Esophagus (tissue), 2 donors: ENCODE results near the gene ELN. TPM values are rescaled to one million over a fixed set of nuclear protein-coding genes. Genes with fewer than 3 reads are reported as not detected.
"Not testable (repeated sequence)": the region's sequence is repeated elsewhere in the genome, so short reads cannot be mapped to it uniquely, and the experiment has no call there.

ENCODE experiments used
- H3K27ac ChIP-seq, 2 donors: one replicate each; pipeline ENCODE4 v1.5.1; 2013; ENCODE audit warnings: low read depth in 2 of 2, mild to moderate bottlenecking in 2 of 2, inconsistent platforms in 1 of 2, low read length in 1 of 2, moderate library complexity in 1 of 2
- H3K27me3 ChIP-seq, 2 donors: one replicate each; pipeline ENCODE4 v1.6.1; 2013; ENCODE audit warnings: low read length in 2 of 2, control low read depth in 1 of 2, mild to moderate bottlenecking in 1 of 2; ENCODE audit not compliant: insufficient read depth in 2 of 2, control insufficient read depth in 1 of 2
- H3K36me3 ChIP-seq, 2 donors: one replicate each; pipeline ENCODE4 v1.6.1; 2013; ENCODE audit warnings: low read length in 1 of 2; ENCODE audit not compliant: control insufficient read depth in 2 of 2, insufficient read depth in 2 of 2
- H3K4me1 ChIP-seq, 2 donors: one replicate each; pipeline ENCODE4 v1.6.1; 2013; ENCODE audit warnings: low read length in 1 of 2; ENCODE audit not compliant: control insufficient read depth in 2 of 2, insufficient read depth in 2 of 2
- H3K4me3 ChIP-seq, 2 donors: one replicate each; pipeline ENCODE4 v1.5.1; 2013; ENCODE audit warnings: low read length in 2 of 2, mild to moderate bottlenecking in 2 of 2, low read depth in 1 of 2, moderate library complexity in 1 of 2
- H3K9me3 ChIP-seq, 2 donors: one replicate each; pipeline ENCODE4 v1.6.1; 2013; ENCODE audit warnings: mild to moderate bottlenecking in 2 of 2, low read depth in 1 of 2, low read length in 1 of 2, moderate library complexity in 1 of 2; ENCODE audit not compliant: control insufficient read depth in 2 of 2, insufficient read depth in 1 of 2
- WGBS, 2 donors: extraction: QIAGEN DNeasy Blood & Tissue Kit; methylation state at CpG; one replicate each; pipeline ENCODE4 v1.1.7; 2013; 5-methylcytosine and 5-hydroxymethylcytosine counted together
- polyA plus RNA-seq, 2 donors: library from polyadenylated mRNA; stranded (reverse); fragments of 200-250 nt; gene quantifications; one replicate each; pipeline ENCODE4 v1.2.3, GENCODE V29; 2013
- donor health status: healthy with polysubstance abuse.
- donor health status: Bipolar disorder and iron deficiency.

ELN gene
- polyA plus RNA-seq, 2 donors, result 12.6 to 25.7 TPM

DNA sequence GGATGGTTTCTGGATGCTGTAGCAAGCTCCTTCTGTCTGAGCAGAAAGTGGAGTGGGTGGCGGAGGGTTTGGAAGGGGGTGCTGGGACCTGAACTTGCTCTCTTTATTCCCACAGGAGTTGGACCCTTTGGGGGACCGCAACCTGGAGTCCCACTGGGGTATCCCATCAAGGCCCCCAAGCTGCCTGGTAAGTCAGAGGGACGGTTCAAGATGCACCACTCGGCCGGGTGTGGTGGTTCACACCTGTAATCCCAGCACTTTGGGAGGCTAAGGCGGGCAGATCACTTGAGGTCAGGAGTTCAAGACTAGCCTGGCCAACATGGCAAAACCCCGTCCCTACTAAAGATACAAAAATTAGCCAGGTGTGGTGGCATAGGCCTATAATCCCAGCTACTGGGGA, 18.6 kb downstream of the ELN start:
- not testable (repeated sequence) for H3K4me3 ChIP-seq, H3K27ac ChIP-seq, H3K27me3 ChIP-seq, H3K9me3 ChIP-seq
- 92 to 95% methylated on average over 7 of the region's 7 CpGs for WGBS, 2 donors
- Histone ChIP-seq H3K36me3 (peaks cover 7 to 22% of the 10 kb centered on the region in 2 donors), H3K4me1 (peaks cover 8 to 13% of the 10 kb centered on the region in 2 donors)

DNA sequence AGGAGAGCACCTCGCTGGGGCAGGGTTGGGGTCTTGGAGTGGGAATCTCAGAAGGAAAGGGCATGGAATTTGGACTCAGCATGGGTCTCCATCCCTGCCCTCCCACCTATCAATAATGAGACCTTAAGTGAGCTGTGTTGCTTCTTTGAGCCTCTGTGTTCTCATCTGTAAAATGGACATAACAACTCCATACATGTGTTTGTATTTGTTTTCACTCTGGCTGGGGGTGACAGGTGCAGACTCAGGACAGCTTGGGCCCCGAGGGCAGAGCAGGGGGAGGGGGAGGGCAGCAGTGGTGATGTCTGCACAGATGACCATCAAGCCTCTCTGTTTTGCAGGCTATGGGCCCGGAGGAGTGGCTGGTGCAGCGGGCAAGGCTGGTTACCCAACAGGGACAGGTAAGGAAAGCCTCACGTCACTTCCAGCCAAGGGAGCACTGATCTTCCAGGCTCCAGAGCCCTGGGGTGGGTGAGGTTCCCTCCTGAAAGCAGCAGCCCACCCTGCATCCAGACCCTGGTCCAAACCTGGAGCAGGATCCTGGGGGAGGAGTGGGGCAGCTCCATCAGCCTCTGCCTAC, 19.9 kb downstream of the ELN start:
- Histone ChIP-seq H3K27me3 (no peaks in the 10 kb centered on the region), H3K27ac (no peak overlapping the region), H3K4me1 (peaks cover 6 to 10% of the 10 kb centered on the region in 2 donors), H3K36me3 (peaks cover 7 to 22% of the 10 kb centered on the region in 2 donors), H3K9me3 (no peaks in the 10 kb centered on the region), H3K4me3 (no peak overlapping the region)
- WGBS, 2 donors, result 80 to 88% methylated on average over 5 of the region's 5 CpGs

DNA sequence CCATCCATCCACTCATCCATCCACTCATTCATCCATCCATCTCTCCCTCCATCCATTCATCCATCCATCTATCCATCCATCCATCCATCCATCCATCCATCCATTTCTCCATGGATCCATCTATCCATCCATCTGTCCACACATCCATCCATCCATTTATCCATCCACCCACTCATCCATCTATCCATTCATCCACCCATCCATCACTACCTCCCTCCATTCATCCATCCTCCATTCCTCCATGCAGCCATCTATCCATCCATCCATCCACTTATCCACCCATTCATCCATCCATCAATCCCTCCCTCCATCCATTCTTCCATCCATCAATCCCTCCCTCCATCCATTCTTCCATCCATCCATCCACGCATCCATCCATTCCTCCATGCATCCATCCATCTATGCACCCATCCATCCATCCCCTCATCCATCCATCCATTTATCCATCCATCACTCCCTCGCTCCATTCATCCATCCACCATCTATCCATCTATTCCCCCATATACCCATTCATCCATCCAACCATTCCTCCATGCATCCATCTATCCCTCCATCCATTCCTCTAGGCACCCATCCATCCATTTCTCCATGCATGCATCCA, 21.1 kb downstream of the ELN start:
- no peak overlapping the region for H3K27ac ChIP-seq
- 98% methylated on average over 2 of the region's 2 CpGs for WGBS, 2 donors
- H3K36me3 ChIP-seq, result peaks cover 7 to 22% of the 10 kb centered on the region in 2 donors
- peaks cover 2 to 3% of the 10 kb centered on the region in 2 donors for H3K4me1 ChIP-seq
- no peak overlapping the region for H3K4me3 ChIP-seq
- no peaks in the 10 kb centered on the region for H3K27me3 ChIP-seq
- H3K9me3 ChIP-seq, result no peaks in the 10 kb centered on the region

DNA sequence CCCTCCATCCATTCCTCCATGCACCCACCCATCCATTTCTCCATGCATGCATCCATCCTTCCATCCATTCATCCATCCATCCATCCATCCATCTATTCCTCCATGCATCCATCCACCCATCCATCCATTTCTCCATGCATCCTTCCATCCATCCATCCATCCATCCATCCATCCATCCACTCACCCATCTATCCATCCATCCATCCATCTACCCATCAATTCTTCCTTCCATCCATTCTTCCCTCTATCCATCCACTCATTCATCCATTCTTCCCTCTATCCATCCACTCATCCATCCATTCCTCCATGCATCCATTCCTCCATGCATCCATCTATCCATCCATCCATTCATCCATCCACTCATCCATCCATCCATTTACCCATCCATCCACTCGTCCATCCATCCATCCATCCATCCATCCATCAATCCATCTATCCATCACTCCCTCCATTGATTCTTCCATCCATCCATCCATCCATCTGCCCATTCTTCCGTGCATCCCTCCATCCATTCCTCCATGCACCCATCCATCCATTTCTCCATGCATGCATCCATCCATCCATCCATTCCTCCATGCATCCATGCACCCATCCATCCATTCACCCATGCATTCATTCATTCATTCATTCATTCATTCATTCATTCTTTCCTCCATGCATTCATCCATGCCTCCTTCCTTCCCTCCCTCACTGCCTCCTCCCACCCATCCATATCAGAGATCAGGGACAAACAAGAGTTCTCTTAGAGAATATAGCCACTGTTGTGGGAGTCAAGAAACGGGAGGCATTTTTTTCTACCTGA, 22.2 kb downstream of the ELN start:
- Histone ChIP-seq H3K27me3 (no peaks in the 10 kb centered on the region), H3K27ac (no peak overlapping the region), H3K36me3 (peaks cover 7 to 23% of the 10 kb centered on the region in 2 donors), H3K4me3 (no peak overlapping the region), H3K4me1 (no peaks in the 10 kb centered on the region), H3K9me3 (no peaks in the 10 kb centered on the region)
- 76 to 92% methylated on average over 3 of the region's 3 CpGs for WGBS, 2 donors

DNA sequence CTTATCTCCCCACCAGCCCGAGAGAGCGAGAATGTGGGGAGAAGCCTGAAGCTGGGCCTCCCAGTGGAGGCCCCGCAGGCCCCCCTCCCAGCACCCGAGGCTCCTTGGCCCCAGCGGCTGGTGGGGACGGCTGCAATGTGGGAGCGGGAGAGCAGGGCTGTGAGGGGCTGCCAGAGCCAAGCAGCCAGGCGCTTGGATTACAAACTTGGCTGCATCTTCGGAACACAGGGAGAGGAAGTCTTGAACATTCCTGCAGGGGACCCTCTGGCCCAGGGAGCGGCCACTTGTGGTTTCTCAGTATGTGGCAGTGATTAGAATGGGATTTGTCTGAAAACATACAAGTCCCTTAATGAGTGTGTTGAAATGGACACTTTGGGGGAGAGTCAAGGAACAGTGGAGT, 23.2 kb downstream of the ELN start:
- Histone ChIP-seq H3K4me1 (no peaks in the 10 kb centered on the region), H3K4me3 (no peak overlapping the region), H3K27ac (no peak overlapping the region), H3K36me3 (peaks cover 7 to 23% of the 10 kb centered on the region in 2 donors), H3K27me3 (no peaks in the 10 kb centered on the region), H3K9me3 (no peaks in the 10 kb centered on the region)
- 64 to 75% methylated on average over 10 of the region's 10 CpGs for WGBS, 2 donors

GRCh38 chr7:74051629-74052410, 23.8 kb downstream of the ELN start:
- H3K9me3 ChIP-seq, result no peaks in the 10 kb centered on the region
- no peaks in the 10 kb centered on the region for H3K27me3 ChIP-seq
- peaks cover 7 to 22% of the 10 kb centered on the region in 2 donors for H3K36me3 ChIP-seq
- no peaks in the 10 kb centered on the region for H3K4me1 ChIP-seq
- H3K27ac ChIP-seq, result no peak overlapping the region
- no peak overlapping the region for H3K4me3 ChIP-seq
- WGBS, 2 donors, result 59 to 65% methylated on average over 15 to 16 of the region's 16 CpGs

- H3K36me3 ChIP-seq, result peaks cover 6 to 18% of the 10 kb centered on the region in 2 donors
- no peaks in the 10 kb centered on the region for H3K4me1 ChIP-seq
- no peak overlapping the region for H3K27ac ChIP-seq
- no peaks in the 10 kb centered on the region for H3K27me3 ChIP-seq
- H3K4me3 ChIP-seq, result no peak overlapping the region
- no peaks in the 10 kb centered on the region for H3K9me3 ChIP-seq
- 70 to 80% methylated on average over 1 of the region's 1 CpG for WGBS, 2 donors
Observed at GRCh38 chr7:74052628-74053027, 24.7 kb downstream of the ELN start.

DNA sequence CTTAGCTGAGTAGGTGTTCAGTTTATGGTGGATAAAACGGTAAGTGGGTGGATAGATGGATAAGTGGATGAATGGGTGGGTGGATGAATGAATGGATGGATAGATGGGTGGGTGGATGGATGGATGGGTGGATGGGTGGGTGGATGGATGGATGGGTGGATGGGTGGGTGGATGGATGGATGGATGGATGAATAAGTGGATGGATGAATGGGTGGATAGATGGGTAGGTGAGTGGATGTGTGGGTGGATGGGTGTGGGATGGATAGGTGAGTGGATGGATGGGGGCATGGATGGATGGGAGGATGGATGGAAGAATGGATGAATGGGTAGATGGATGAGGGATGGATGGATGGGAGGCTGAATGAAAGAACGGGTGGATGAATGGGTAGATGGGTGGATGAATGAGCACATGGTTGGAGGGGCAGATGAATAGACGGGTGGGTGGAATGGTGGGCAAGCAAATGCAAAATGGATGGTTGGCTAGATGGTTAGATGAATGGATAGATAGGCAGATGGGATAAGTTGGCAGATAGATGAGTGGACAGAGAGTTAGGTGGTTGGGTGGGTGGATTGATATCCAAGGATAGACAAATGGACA, 25.7 kb downstream of the ELN start:
- H3K27ac ChIP-seq, result no peak overlapping the region
- no peak overlapping the region for H3K4me3 ChIP-seq
- no peaks in the 10 kb centered on the region for H3K27me3 ChIP-seq
- H3K9me3 ChIP-seq, result no peaks in the 10 kb centered on the region
- H3K36me3 ChIP-seq, result peaks cover 0 to 12% of the 10 kb centered on the region in 2 donors
- no peaks in the 10 kb centered on the region for H3K4me1 ChIP-seq
- 94% methylated on average over 3 of the region's 3 CpGs for WGBS, 2 donors
